Measurements from ENCODE around the gene ABHD17B. TPM values are rescaled to one million over a fixed set of nuclear protein-coding genes. Genes with fewer than 3 reads are reported as not detected.

The ABHD17B gene
- total and polyA plus RNA-seq, 2 donors (not counting 1 experiment from before 2014, with no cell fraction given) = 14.6 to 20.6 TPM

DNA sequence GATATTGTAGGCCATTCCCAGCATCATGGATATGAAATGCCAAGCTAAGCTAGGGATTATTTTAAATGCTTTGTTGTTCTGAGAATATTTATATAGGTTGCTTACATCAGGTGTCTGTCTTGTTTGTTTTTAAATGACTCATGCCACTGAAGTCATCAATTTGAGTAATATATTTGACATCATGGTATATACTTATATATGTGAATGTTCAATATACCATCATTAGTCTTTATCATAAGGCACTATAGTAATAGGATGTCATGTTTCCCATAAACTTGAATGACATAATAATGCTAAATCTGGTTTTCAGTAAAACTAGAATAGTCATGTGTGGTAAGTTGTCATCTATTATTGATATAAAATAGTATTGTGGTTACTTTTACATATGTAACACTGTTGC, 13.6 kb upstream of the ABHD17B start:
- no peak overlapping the region for H3K4me2 ChIP-seq (ENCODE audit: extremely low read depth, insufficient read depth, low read length)
- no peak for DNase-seq (ENCODE audit: low read depth in 2 of 2)
- H3K27ac ChIP-seq (ENCODE audit: insufficient read depth, low read length) = no peak overlapping the region
- no peaks in the 10 kb centered on the region for H3K4me1 ChIP-seq (ENCODE audit: control insufficient read depth, extremely low read depth, insufficient read depth, low read length)
- peaks cover 5% of the 10 kb centered on the region for H3K79me2 ChIP-seq (ENCODE audit: control insufficient read depth, insufficient read depth, low read length)
- H2AFZ ChIP-seq (ENCODE audit: low read length) = no peak overlapping the region
- H3K36me3 ChIP-seq (ENCODE audit: control insufficient read depth, insufficient read depth, low read length) = no peaks in the 10 kb centered on the region
- H3K4me3 ChIP-seq (replicated peaks in 1 of 4; ENCODE audit: control extremely low read depth in 1 of 4, insufficient read depth in 1 of 4, low read depth in 3 of 4, low read length in 4 of 4) = no peak overlapping the region
- no peaks in the 10 kb centered on the region for H3K27me3 ChIP-seq (ENCODE audit: control insufficient read depth, insufficient read depth, low read length)
- no peaks in the 10 kb centered on the region for H3K9me3 ChIP-seq (ENCODE audit: control insufficient read depth, insufficient read depth, low read depth, low read length)
- TF ChIP-seq EZH2 (IDR thresholded peaks at IDR 0.05; ENCODE audit: low read length, missing control alignments) = no peak
- TF ChIP-seq, protein P1, sequence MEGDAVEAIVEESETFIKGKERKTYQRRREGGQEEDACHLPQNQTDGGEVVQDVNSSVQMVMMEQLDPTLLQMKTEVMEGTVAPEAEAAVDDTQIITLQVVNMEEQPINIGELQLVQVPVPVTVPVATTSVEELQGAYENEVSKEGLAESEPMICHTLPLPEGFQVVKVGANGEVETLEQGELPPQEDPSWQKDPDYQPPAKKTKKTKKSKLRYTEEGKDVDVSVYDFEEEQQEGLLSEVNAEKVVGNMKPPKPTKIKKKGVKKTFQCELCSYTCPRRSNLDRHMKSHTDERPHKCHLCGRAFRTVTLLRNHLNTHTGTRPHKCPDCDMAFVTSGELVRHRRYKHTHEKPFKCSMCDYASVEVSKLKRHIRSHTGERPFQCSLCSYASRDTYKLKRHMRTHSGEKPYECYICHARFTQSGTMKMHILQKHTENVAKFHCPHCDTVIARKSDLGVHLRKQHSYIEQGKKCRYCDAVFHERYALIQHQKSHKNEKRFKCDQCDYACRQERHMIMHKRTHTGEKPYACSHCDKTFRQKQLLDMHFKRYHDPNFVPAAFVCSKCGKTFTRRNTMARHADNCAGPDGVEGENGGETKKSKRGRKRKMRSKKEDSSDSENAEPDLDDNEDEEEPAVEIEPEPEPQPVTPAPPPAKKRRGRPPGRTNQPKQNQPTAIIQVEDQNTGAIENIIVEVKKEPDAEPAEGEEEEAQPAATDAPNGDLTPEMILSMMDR (conservative IDR thresholded peaks at IDR 0.05 in 1 of 2, IDR thresholded peaks at IDR 0.05 in 1 of 2; ENCODE audit: low read depth in 1 of 2, low read length in 2 of 2) = no peak
- H3K9ac ChIP-seq (ENCODE audit: insufficient read depth, low read length) = no peak overlapping the region
- H4K20me1 ChIP-seq (ENCODE audit: control insufficient read depth, extremely low read depth, insufficient read depth, low read length) = no peaks in the 10 kb centered on the region

DNA sequence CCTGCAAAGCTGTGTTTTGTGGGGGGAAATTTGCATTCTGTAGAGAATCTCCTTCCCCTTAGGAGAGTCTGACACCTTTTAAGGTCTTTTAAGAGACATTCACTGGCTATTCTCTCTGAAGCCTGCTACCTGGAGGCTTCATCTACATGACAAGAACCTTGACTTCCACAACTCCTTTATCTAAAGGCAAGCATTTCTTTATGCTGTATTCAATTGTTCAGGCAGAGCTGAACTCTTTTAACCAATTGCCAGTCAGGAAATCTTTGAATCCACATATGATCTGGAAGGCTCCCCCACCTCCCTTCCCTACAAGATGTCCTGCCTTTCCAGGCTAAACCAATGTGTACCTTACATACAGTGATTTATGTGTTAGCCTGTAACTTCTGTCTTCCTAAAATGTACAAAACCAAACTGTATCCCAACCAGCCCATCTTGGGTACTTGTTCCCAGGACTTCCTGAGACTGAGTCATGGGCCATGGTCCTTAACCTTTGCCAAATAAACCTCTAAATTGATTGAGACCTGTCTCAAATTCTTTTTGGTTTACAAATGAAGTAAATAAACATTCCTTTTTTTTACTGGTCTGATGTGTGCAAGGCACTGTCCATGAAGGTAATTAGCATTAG, 10.3 kb upstream of the ABHD17B start:
- Histone ChIP-seq H4K20me1 (ENCODE audit: control insufficient read depth, extremely low read depth, insufficient read depth, low read length) (no peaks in the 10 kb centered on the region), H3K4me1 (ENCODE audit: control insufficient read depth, extremely low read depth, insufficient read depth, low read length) (no peaks in the 10 kb centered on the region), H3K4me3 (replicated peaks in 1 of 4; ENCODE audit: control extremely low read depth in 1 of 4, insufficient read depth in 1 of 4, low read depth in 3 of 4, low read length in 4 of 4) (no peak overlapping the region), H3K27ac (ENCODE audit: insufficient read depth, low read length) (no peak overlapping the region), H3K79me2 (ENCODE audit: control insufficient read depth, insufficient read depth, low read length) (peaks cover 29% of the 10 kb centered on the region), H2AFZ (ENCODE audit: low read length) (no peak overlapping the region), H3K36me3 (ENCODE audit: control insufficient read depth, insufficient read depth, low read length) (no peaks in the 10 kb centered on the region), H3K4me2 (ENCODE audit: extremely low read depth, insufficient read depth, low read length) (no peak overlapping the region), H3K9ac (ENCODE audit: insufficient read depth, low read length) (no peak overlapping the region), H3K9me3 (ENCODE audit: control insufficient read depth, insufficient read depth, low read depth, low read length) (no peaks in the 10 kb centered on the region), H3K27me3 (ENCODE audit: control insufficient read depth, insufficient read depth, low read length) (no peaks in the 10 kb centered on the region)
- TF ChIP-seq, protein P1 (conservative IDR thresholded peaks at IDR 0.05 in 1 of 2, IDR thresholded peaks at IDR 0.05 in 1 of 2; ENCODE audit: low read depth in 1 of 2, low read length in 2 of 2) = no peak
- no peak for TF ChIP-seq EZH2 (IDR thresholded peaks at IDR 0.05; ENCODE audit: low read length, missing control alignments)
- no peak for DNase-seq (ENCODE audit: low read depth in 2 of 2)

DNA sequence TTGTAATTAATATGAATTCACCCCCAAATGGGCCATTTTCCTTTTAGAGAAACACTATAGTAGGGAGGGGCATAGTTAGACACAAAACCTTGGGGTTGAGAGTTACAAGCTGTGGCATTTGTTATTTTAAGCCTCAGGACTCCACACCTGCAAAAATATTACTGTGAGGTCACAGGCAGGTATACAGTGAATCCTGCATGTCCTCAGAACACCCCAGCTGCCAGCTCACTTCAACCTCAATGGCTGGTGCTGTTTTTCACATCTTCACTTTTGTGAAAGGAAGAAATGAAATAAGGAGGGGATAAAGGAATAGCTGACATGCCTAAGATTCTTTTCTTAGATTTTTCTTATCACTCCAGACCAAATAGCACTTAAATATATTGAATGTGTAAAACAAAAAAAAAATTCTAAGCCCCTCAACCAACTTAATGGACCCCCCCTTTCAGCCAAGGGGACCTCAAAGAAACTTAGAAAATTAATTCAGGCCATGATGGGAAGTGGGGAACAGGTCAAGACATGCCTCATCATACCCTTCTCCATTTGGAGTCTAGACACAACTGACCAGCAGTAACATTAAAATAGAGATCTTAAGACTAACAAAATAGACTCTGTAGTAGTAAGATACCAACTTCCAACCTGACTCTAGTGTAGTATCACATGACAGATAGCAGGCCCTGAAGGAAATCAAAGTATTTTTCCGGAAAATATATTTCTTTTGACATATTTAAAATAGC, 9.6 kb upstream of the ABHD17B start:
- H3K9me3 ChIP-seq (ENCODE audit: control insufficient read depth, insufficient read depth, low read depth, low read length) = no peaks in the 10 kb centered on the region
- no peaks in the 10 kb centered on the region for H3K4me1 ChIP-seq (ENCODE audit: control insufficient read depth, extremely low read depth, insufficient read depth, low read length)
- H2AFZ ChIP-seq (ENCODE audit: low read length) = no peak overlapping the region
- H4K20me1 ChIP-seq (ENCODE audit: control insufficient read depth, extremely low read depth, insufficient read depth, low read length) = no peaks in the 10 kb centered on the region
- no peak overlapping the region for H3K9ac ChIP-seq (ENCODE audit: insufficient read depth, low read length)
- H3K4me2 ChIP-seq (ENCODE audit: extremely low read depth, insufficient read depth, low read length) = no peak overlapping the region
- no peak overlapping the region for H3K4me3 ChIP-seq (replicated peaks in 1 of 4; ENCODE audit: control extremely low read depth in 1 of 4, insufficient read depth in 1 of 4, low read depth in 3 of 4, low read length in 4 of 4)
- H3K36me3 ChIP-seq (ENCODE audit: control insufficient read depth, insufficient read depth, low read length) = no peaks in the 10 kb centered on the region
- no peaks in the 10 kb centered on the region for H3K27me3 ChIP-seq (ENCODE audit: control insufficient read depth, insufficient read depth, low read length)
- peaks cover 36% of the 10 kb centered on the region for H3K79me2 ChIP-seq (ENCODE audit: control insufficient read depth, insufficient read depth, low read length)
- TF ChIP-seq, protein P1 (conservative IDR thresholded peaks at IDR 0.05 in 1 of 2, IDR thresholded peaks at IDR 0.05 in 1 of 2; ENCODE audit: low read depth in 1 of 2, low read length in 2 of 2) = no peak
- TF ChIP-seq EZH2 (IDR thresholded peaks at IDR 0.05; ENCODE audit: low read length, missing control alignments) = no peak
- DNase-seq (ENCODE audit: low read depth in 2 of 2) = no peak
- no peak overlapping the region for H3K27ac ChIP-seq (ENCODE audit: insufficient read depth, low read length)

All from fibroblast of lung (primary cell).